Pancreas (tissue), 10 donors: ENCODE measurements around the gene CREBBP. TPM values are rescaled to one million over a fixed set of nuclear protein-coding genes. Genes with fewer than 3 reads are reported as not detected.
A peak's percentile ranks its signal among the peaks of the same experiment; 100 is the strongest.

Experiments
- ATAC-seq, 4 donors: fragments of 200-7000 bp; cut with Tn5 transposase; one replicate each; pipeline versions ENCODE4 v1.8.0 to v1.9.1; 2020; ENCODE audit warnings: mild to moderate bottlenecking in 4 of 4, moderate library complexity in 4 of 4
- DNase-seq, 6 donors: peaks; one replicate each; pipeline ENCODE4 v3.0.0-alpha.2; 2020
- FAIRE-seq: peaks from 2 replicates; lab custom pipeline; 2012; peaks lifted over from hg19 to GRCh38; lab: Jason Lieb, UNC
- H3K27ac ChIP-seq, 4 donors: fragments of 200-600 bp; sonication (generic); 1 replicate in 3 of 4; 2 replicates in 1 of 4; pipeline versions ENCODE4 v1.5.0 to v1.8.0; 2020
- H3K27me3 ChIP-seq, 4 donors: fragments of 200-600 bp; one replicate each; pipeline ENCODE4 v1.8.0; 2021
- H3K36me3 ChIP-seq, 3 donors: fragments of 200-600 bp; sonication (generic) in 1 of 3; one replicate each; pipeline versions ENCODE4 v1.5.0 to v1.8.0; 2020 to 2021
- H3K4me1 ChIP-seq, 3 donors: fragments of 200-600 bp; one replicate each; pipeline ENCODE4 v1.8.0; 2021
- H3K4me3 ChIP-seq, 4 donors: fragments of 200-600 bp; sonication (generic) in 2 of 4; one replicate each; pipeline versions ENCODE4 v1.5.0 to v1.8.0; 2020 to 2021
- H3K9me3 ChIP-seq, 4 donors: fragments of 200-600 bp; one replicate each; pipeline ENCODE4 v1.8.0; 2021
- WGBS, 2 donors: extraction: QIAGEN DNeasy Blood & Tissue Kit; methylation state at CpG; one replicate each; pipeline ENCODE4 v1.1.7; 2013; 5-methylcytosine and 5-hydroxymethylcytosine counted together
- intact Hi-C, 3 donors: fragments of 100-400 bp; cut with DNase I; formaldehyde crosslinking; loops; one replicate each; pipeline versions ENCODE4 v1.11.1 to v1.14.2; 2022
- polyA plus RNA-seq, 2 donors: library from polyadenylated mRNA; stranded (reverse); fragments of 200-250 nt; gene quantifications; one replicate each; pipeline ENCODE4 v1.2.3, GENCODE V29; 2013
- total RNA-seq, 6 donors: library from RNA; stranded (reverse); fragmentation: NEBNext Ultra II Directional in 4 of 6; extraction: Animal tissue kit (Norgen Biotek cat#: 25700) in 4 of 6; gene quantifications; one replicate each; pipeline versions ENCODE4 v1.2.1 to v1.2.4, GENCODE V29; 2021 to 2023
- TF ChIP-seq, protein P1 (sequence below), 4 donors: fragments of 200-600 bp; sonication (generic) in 3 of 4; IDR thresholded peaks; one replicate each; pipeline versions ENCODE4 v1.5.0 to v1.8.0; 2021; ENCODE audit warnings: antibody characterized with exemption in 4 of 4
- donor health status: healthy with polysubstance abuse.
- donor health status: DM: no; HTN: no; CAD: no; lungs with moderate emphysema.
- donor health status: DM: no; HTN: no; CAD: no.
- donor health status: control.
- donor health status: control.
- donor health status: Bipolar disorder and iron deficiency.
- donor health status: DM: yes; HTN: yes; CAD: no.
- donor health status: DM: no; HTN: no; CAD: no.
- donor health status: DM: no; HTN: no; CAD: no.
- donor health status: DM: yes; HTN: yes; CAD: no.

The CREBBP gene
- total and polyA plus RNA-seq, 8 donors = 14.4 to 49.4 (median 30.2) TPM

DNA sequence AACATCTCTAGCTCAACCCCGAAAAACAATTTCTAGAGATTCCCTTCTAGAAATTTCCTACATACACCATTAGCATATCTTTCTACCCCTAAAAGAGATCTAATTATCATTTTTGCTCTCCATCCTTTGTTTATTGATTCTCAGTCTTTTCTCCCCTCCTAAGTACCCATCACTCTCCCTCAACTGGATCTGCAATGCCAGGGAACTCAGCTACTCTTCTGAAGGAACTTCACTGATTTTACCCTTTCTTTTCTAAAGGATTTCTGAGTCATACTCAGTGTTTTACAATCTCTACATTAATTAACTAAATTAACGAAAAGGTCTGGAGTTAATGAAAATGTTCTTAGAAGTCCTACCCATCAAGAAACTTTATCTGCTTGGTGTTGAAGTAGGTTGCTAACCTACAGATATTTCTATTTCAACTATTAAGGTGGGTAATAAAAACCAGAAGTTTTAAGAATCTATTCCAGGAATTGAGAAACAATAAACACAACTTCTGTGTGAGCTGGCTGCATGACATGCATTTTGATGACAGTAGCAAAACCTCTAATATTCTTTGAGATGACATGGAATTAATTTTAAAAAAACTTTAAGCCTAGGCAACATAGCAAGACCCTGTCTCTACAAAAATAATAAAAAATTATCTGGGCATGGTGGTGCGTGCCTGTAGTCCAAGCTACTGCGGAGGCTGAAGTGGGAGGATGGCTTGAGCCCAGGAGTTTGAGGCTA is 13.6 kb downstream of the CREBBP start:
- Histone ChIP-seq H3K4me3 (no peak overlapping the region), H3K36me3 (no peaks in the 10 kb centered on the region), H3K4me1 (peaks cover 0 to 24% (median 10%) of the 10 kb centered on the region in 3 donors), H3K27ac (no peak overlapping the region), H3K9me3 (no peaks in the 10 kb centered on the region), H3K27me3 (no peaks in the 10 kb centered on the region)
- TF ChIP-seq, protein P1, sequence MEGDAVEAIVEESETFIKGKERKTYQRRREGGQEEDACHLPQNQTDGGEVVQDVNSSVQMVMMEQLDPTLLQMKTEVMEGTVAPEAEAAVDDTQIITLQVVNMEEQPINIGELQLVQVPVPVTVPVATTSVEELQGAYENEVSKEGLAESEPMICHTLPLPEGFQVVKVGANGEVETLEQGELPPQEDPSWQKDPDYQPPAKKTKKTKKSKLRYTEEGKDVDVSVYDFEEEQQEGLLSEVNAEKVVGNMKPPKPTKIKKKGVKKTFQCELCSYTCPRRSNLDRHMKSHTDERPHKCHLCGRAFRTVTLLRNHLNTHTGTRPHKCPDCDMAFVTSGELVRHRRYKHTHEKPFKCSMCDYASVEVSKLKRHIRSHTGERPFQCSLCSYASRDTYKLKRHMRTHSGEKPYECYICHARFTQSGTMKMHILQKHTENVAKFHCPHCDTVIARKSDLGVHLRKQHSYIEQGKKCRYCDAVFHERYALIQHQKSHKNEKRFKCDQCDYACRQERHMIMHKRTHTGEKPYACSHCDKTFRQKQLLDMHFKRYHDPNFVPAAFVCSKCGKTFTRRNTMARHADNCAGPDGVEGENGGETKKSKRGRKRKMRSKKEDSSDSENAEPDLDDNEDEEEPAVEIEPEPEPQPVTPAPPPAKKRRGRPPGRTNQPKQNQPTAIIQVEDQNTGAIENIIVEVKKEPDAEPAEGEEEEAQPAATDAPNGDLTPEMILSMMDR (IDR thresholded peaks at IDR 0.05) = no peak
- ATAC-seq (no peak), FAIRE-seq (no peak), DNase-seq (no peak)
- intact Hi-C loops = no loop called here
- WGBS, 2 donors = 88 to 89% methylated on average over 4 of the region's 4 CpGs

DNA sequence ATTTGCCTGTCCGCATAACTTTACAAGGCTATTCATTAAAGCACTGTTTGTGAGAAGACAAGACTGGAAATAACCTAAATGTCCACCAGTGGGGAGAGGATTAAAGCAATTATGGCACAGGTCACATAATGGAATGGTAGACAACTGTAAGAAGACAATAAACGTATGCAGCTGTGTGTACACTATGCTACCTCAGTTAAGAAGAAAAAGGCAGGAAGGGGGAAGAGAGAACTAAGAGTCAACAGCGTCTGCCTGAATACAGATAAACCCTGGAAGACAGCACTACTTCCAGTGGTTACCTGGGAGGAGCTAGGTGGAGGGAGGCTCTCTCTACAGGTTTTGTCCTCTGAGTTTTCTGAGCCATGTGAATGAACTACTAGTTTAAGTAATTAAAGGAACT is 15.3 kb downstream of the CREBBP start:
- no peak for FAIRE-seq
- H3K4me1 ChIP-seq = peaks cover 0 to 30% (median 13%) of the 10 kb centered on the region in 3 donors
- no peak for ATAC-seq
- TF ChIP-seq, protein P1 (IDR thresholded peaks at IDR 0.05) = no peak
- WGBS, 2 donors = 55 to 59% methylated on average over 3 of the region's 3 CpGs
- DNase-seq = no peak
- H3K4me3 ChIP-seq = no peak overlapping the region
- H3K27me3 ChIP-seq = no peaks in the 10 kb centered on the region
- no peaks in the 10 kb centered on the region for H3K9me3 ChIP-seq
- no peaks in the 10 kb centered on the region for H3K36me3 ChIP-seq
- H3K27ac ChIP-seq = no peak overlapping the region
- intact Hi-C loops = no loop called here

DNA sequence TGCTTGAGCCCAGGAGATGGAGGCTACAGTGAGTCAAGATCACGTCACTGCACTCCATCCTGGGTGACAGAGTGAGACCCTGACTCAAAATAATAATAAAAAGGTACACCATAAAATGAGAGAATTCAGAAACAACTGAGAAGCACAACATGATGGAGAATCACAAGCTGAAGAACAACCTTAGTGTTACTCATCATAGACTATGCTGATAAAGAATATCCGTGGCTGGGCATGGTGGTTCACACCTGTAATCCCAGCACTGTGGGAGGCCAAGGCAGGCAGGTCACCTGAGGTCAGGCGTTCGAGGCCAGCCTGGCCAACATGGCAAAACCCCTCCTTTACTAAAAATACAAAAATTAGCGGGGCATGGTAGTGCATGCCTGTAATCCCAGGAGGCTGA is 16.0 kb downstream of the CREBBP start:
- TF ChIP-seq, protein P1 (IDR thresholded peaks at IDR 0.05) = no peak
- no peak for ATAC-seq
- no peak overlapping the region for H3K27ac ChIP-seq
- intact Hi-C loops = no loop called here
- 82 to 84% methylated on average over 5 of the region's 5 CpGs for WGBS, 2 donors
- no peaks in the 10 kb centered on the region for H3K9me3 ChIP-seq
- no peak overlapping the region for H3K4me3 ChIP-seq
- H3K27me3 ChIP-seq = no peaks in the 10 kb centered on the region
- no peak for FAIRE-seq
- peaks cover 0 to 30% (median 13%) of the 10 kb centered on the region in 3 donors for H3K4me1 ChIP-seq
- H3K36me3 ChIP-seq = no peaks in the 10 kb centered on the region
- DNase-seq = no peak

DNA sequence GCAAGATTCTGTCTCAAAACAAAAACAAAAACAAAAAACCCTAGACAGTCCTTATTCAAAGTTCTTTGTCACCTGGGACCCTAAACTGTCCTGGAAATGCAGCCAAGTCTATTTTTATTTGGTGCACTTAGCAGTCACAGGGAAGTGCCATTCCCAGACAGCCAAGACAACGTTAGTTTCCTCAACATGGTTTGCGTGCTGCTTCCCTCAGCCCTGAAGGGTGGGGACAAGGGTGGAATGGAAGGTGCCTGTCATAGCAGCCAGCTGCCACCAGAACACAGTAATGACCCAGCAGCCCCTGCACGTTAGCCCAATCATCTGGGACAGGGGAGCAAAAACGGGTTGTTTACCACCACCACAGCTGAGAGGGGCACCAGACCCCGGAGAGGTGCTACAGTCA is 16.9 kb downstream of the CREBBP start:
- Histone ChIP-seq H3K36me3 (no peaks in the 10 kb centered on the region), H3K4me3 (no peak overlapping the region), H3K27ac (no peak overlapping the region), H3K27me3 (no peaks in the 10 kb centered on the region), H3K4me1 (peaks cover 0 to 30% (median 13%) of the 10 kb centered on the region in 3 donors), H3K9me3 (no peaks in the 10 kb centered on the region)
- DNase-seq (no peak), ATAC-seq (peak in 2 of 4 donors; percentile 22 to 27), FAIRE-seq (no peak)
- 62 to 64% methylated on average over 5 of the region's 5 CpGs for WGBS, 2 donors
- TF ChIP-seq, protein P1 (IDR thresholded peaks at IDR 0.05) = no peak
- intact Hi-C loops = no loop called here

DNA sequence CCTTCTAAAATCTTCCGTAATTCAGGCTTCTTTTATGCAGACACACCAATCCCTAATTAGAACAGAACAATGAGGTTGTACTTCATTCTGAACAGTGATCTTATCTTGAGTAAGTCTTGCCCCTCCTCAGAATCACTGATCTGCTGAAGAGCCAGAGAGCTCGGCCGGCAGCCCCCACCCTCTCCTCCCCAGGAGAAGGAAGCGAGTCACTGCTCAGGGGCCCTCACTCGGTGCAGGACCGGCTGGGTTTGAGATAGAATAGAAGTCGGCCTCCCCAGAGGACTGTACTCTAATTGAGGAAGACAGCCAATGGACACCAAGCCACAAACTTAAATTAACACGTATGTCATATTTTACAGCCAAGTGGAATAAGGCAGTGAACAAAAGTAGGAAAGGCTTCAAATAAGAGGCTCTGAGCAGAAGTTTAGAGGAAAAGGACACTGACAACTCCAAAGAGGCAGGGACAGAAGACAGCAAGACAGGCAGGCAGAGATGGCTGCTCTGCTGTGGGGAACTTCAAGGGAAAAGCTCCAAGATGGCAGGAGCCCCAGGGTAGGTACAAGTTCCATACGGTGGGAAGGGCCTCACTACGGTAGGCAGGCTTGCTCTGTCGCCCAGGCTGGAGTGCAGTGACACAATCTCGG is 18.6 kb downstream of the CREBBP start:
- FAIRE-seq = no peak
- Histone ChIP-seq H3K4me1 (peaks cover 0 to 43% (median 26%) of the 10 kb centered on the region in 3 donors), H3K27me3 (no peaks in the 10 kb centered on the region), H3K4me3 (no peak overlapping the region), H3K36me3 (no peaks in the 10 kb centered on the region), H3K9me3 (no peaks in the 10 kb centered on the region), H3K27ac (no peak overlapping the region)
- peak in 1 of 4 donors; percentile 25 for ATAC-seq
- intact Hi-C loops = no loop called here
- DNase-seq = no peak
- TF ChIP-seq, protein P1 (IDR thresholded peaks at IDR 0.05) = no peak
- WGBS, 2 donors = 73 to 78% methylated on average over 12 of the region's 12 CpGs
